ENCODE results near the gene DOCK4.

DNA sequence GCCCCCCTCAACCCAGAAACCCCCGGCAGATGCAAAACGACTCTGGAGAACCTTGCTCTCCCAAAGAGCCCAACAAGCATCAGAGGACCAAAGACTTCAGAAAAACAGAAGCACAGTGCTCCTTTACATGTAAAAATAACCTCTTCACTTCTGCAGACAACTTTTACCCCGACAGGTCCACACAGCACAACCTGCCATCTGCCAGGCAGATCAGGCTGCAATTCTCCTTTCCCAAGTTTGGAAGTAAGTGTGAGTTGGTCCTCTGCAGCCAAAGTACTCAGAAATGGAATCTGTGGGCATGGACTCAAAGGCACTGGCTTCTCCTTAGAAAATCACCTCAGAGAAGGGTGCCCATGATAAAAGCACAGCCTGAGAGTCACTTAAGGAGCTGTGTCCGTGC, 26.0 kb downstream of the DOCK4 start:
- TF ChIP-seq CTCF (IDR thresholded peaks at IDR 0.05) = no peak
- TF ChIP-seq ZFX (IDR thresholded peaks at IDR 0.05; ENCODE audit: borderline replicate concordance) = no peak

Data from 22Rv1 (cell line).